ENCODE measurements around the gene AIDA.
"Not testable (repeated sequence)": the region's sequence is repeated elsewhere in the genome, so short reads cannot be mapped to it uniquely, and the experiment has no call there.

AIDA gene, protein sequence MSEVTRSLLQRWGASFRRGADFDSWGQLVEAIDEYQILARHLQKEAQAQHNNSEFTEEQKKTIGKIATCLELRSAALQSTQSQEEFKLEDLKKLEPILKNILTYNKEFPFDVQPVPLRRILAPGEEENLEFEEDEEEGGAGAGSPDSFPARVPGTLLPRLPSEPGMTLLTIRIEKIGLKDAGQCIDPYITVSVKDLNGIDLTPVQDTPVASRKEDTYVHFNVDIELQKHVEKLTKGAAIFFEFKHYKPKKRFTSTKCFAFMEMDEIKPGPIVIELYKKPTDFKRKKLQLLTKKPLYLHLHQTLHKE

GRCh38 chr1:222712253-222713090 is at the start of gene AIDA, which contains the start of gene BROX:
TSS of gene AIDA (minus strand) at chr1:222712491. CDS start at chr1:222712317, 174 bp downstream.
TSS of gene BROX (plus strand) at chr1:222712564. CDS start at chr1:222715700, 3,136 bp downstream.
- 0 out of 2 replicates have a peak, but pooled peaks cover 5% of the 10 kb centered on the region for H4K20me1 ChIP-seq
- peaks cover 26% of the 10 kb centered on the region for H3K4me1 ChIP-seq
- H3K9ac ChIP-seq: peak within 1 kb of the TSS; percentile 99
- H3K27me3 ChIP-seq: no peaks in the 10 kb centered on the region
- H3K36me3 ChIP-seq: peaks cover 23% of the 10 kb centered on the region
- H3K4me3 ChIP-seq: peak within 1 kb of the TSS; percentile 97
- no peaks in the 10 kb centered on the region for H3K9me3 ChIP-seq
- H3K27ac ChIP-seq: peak within 1 kb of the TSS; percentile 99
- TF ChIP-seq Cebpa-rat (IDR thresholded peaks at IDR 0.05): no peak
- peak within 1 kb of the TSS; percentile 86 for H3K4me2 ChIP-seq

GRCh38 chr1:222761083-222761482 is 48.8 kb upstream of the AIDA start:
- H3K9ac ChIP-seq: no peak overlapping the region
- no peaks in the 10 kb centered on the region for H3K27me3 ChIP-seq
- no peak overlapping the region for H3K4me2 ChIP-seq
- H3K36me3 ChIP-seq: no peaks in the 10 kb centered on the region
- H3K27ac ChIP-seq: no peak overlapping the region
- no peak overlapping the region for H3K4me3 ChIP-seq
- no peaks in the 10 kb centered on the region for H3K4me1 ChIP-seq
- H3K9me3 ChIP-seq: peaks cover under 1% of the 10 kb centered on the region
- no peak for TF ChIP-seq Cebpa-rat (IDR thresholded peaks at IDR 0.05)
- H4K20me1 ChIP-seq: no peaks in the 10 kb centered on the region

- Histone ChIP-seq H3K9ac (no peak overlapping the region), H3K9me3 (no peaks in the 10 kb centered on the region; the same call in 1 of the 2 replicates), H3K4me3 (no peak overlapping the region), H3K4me2 (no peak overlapping the region), H3K27me3 (no peaks in the 10 kb centered on the region), H4K20me1 (no peaks in the 10 kb centered on the region), H3K36me3 (no peaks in the 10 kb centered on the region), H3K27ac (no peak overlapping the region), H3K4me1 (peaks cover 12% of the 10 kb centered on the region)
- no peak for TF ChIP-seq Cebpa-rat (IDR thresholded peaks at IDR 0.05)
Measured at GRCh38 chr1:222759451-222760035, 47.3 kb upstream of the AIDA start.

DNA sequence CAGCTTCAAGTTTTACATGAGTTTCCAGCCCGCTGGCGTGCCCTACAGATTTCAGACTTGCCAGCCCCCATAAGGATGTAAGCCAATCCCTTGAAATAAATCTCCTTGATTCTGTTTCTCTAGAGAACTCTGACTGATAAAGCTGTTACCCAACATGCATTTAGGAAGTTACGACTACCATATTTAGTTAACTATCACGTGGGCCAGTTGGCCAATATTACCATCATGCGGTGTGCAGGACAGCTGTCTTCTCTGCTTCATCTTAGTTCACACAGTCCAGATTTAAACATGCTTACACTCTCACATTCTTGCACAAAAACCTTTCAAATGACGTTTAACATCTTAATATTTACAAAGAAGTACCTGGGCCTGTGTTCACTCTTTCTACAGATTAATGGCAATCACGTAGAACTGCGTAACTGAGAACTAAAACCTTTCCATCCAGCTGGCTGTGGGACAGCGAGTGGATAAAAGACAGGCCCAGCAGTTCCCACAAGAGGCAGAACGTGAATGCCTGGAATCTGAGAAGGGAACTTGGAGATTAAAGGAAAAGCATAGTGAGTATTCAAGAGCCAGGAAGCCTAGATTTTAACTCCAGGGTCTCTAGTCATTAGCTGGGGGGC is 45.5 kb upstream of the AIDA start:
- H3K9me3 ChIP-seq: no peaks in the 10 kb centered on the region; the same call in 1 of the 2 replicates
- no peaks in the 10 kb centered on the region for H3K36me3 ChIP-seq
- H3K4me1 ChIP-seq: peaks cover 22% of the 10 kb centered on the region
- no peak overlapping the region for H3K4me2 ChIP-seq
- H3K27ac ChIP-seq: no peak overlapping the region
- no peak overlapping the region for H3K4me3 ChIP-seq
- no peak for TF ChIP-seq Cebpa-rat (IDR thresholded peaks at IDR 0.05)
- no peaks in the 10 kb centered on the region for H3K27me3 ChIP-seq
- no peaks in the 10 kb centered on the region for H4K20me1 ChIP-seq
- no peak overlapping the region for H3K9ac ChIP-seq

- no peak for TF ChIP-seq Cebpa-rat (IDR thresholded peaks at IDR 0.05)
- no peak overlapping the region for H3K9ac ChIP-seq
- no peak overlapping the region for H3K4me3 ChIP-seq
- H3K4me2 ChIP-seq: peak overlapping the region; percentile 57
- no peak overlapping the region for H3K27ac ChIP-seq
- no peaks in the 10 kb centered on the region for H3K36me3 ChIP-seq
- H4K20me1 ChIP-seq: no peaks in the 10 kb centered on the region
- H3K4me1 ChIP-seq: peaks cover 22% of the 10 kb centered on the region
- no peaks in the 10 kb centered on the region; the same call in 1 of the 2 replicates for H3K9me3 ChIP-seq
- H3K27me3 ChIP-seq: no peaks in the 10 kb centered on the region
Measured at GRCh38 chr1:222754366-222755139, 42.3 kb upstream of the AIDA start.

DNA sequence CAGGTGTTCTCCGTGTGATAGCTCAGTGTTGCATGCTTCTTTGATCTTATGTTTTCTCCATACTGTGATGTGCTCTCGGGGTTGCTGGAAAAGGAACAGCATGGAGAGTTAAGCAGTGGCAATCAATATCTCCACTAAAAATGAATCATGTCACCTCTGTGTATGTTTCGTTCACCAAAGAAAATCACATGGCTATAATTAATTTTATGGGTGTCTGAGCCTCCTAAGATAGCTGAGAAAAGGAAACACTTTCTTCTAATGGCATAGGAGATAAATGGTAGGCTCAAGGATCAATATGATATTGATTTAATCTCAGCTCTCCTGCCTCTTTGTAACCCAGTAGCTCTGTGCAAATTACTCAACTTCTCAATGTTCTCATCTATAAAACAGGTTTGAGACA is 39.0 kb upstream of the AIDA start:
- no peaks in the 10 kb centered on the region for H4K20me1 ChIP-seq
- H3K4me3 ChIP-seq: no peak overlapping the region
- no peak for TF ChIP-seq Cebpa-rat (IDR thresholded peaks at IDR 0.05)
- H3K36me3 ChIP-seq: no peaks in the 10 kb centered on the region
- H3K9ac ChIP-seq: no peak overlapping the region
- H3K27me3 ChIP-seq: no peaks in the 10 kb centered on the region
- H3K4me1 ChIP-seq: peaks cover 22% of the 10 kb centered on the region
- H3K27ac ChIP-seq: no peak overlapping the region
- H3K4me2 ChIP-seq: no peak overlapping the region
- H3K9me3 ChIP-seq: no peaks in the 10 kb centered on the region

DNA sequence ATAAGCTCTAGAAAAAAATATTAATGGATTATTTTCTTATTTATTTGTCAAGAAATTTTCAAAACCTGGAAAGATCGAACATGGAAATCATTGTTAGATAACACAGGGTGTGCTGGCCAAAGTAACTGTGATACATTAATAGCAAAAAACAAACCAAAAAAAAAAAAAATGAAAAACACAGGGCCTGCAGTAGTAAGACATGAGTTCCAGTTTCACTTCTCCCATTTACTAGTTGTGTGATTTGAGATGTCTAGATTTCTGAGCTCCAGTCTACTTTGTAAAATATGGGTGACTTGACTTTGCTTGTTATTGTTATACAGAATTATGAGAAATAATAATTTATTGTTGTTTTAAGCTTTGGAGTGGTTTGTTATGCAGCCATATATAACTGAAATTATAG is 38.4 kb upstream of the AIDA start:
- Histone ChIP-seq H3K9ac (no peak overlapping the region), H3K27me3 (no peaks in the 10 kb centered on the region), H3K9me3 (no peaks in the 10 kb centered on the region), H3K4me2 (no peak overlapping the region), H3K27ac (no peak overlapping the region), H3K36me3 (no peaks in the 10 kb centered on the region), H3K4me1 (peaks cover 22% of the 10 kb centered on the region), H4K20me1 (no peaks in the 10 kb centered on the region), H3K4me3 (no peak overlapping the region)
- TF ChIP-seq Cebpa-rat (IDR thresholded peaks at IDR 0.05): no peak

GRCh38 chr1:222749927-222750326 is 37.6 kb upstream of the AIDA start:
- no peaks in the 10 kb centered on the region for H3K9me3 ChIP-seq
- no peaks in the 10 kb centered on the region for H4K20me1 ChIP-seq
- no peak overlapping the region for H3K4me2 ChIP-seq
- H3K27ac ChIP-seq: no peak overlapping the region
- H3K4me3 ChIP-seq: no peak overlapping the region
- no peaks in the 10 kb centered on the region for H3K27me3 ChIP-seq
- no peaks in the 10 kb centered on the region for H3K36me3 ChIP-seq
- H3K4me1 ChIP-seq: peaks cover 14% of the 10 kb centered on the region
- no peak overlapping the region for H3K9ac ChIP-seq
- no peak for TF ChIP-seq Cebpa-rat (IDR thresholded peaks at IDR 0.05)

GRCh38 chr1:222741630-222742457 is 29.6 kb upstream of the AIDA start:
- not testable (repeated sequence) for H3K9ac ChIP-seq, H3K27me3 ChIP-seq, H4K20me1 ChIP-seq, H3K4me3 ChIP-seq, H3K36me3 ChIP-seq, H3K27ac ChIP-seq, H3K9me3 ChIP-seq, H3K4me2 ChIP-seq
- peaks cover 14% of the 10 kb centered on the region for H3K4me1 ChIP-seq

All from BLaER1 (cell line).